ENCODE data around the gene WFDC10A. TPM values are rescaled to one million over a fixed set of nuclear protein-coding genes. Genes with fewer than 3 reads are reported as not detected.

WFDC10A gene
- total and polyA plus RNA-seq, 2 experiments from 2014 or later: not detected

GRCh38 chr20:45595235-45595634, 34.3 kb upstream of the WFDC10A start:
- in situ Hi-C loops (cut with MboI): no loop called here
- TF ChIP-seq EZH2phosphoT487 (IDR thresholded peaks at IDR 0.05; ENCODE audit: insufficient read depth, low read depth) (no peak), EZH2 (IDR thresholded peaks at IDR 0.05; ENCODE audit: insufficient read depth, poor library complexity, severe bottlenecking) (no peak)
- H3K36me3 ChIP-seq (ENCODE audit: low read depth): no peaks in the 10 kb centered on the region
- no peaks in the 10 kb centered on the region for H3K4me1 ChIP-seq (ENCODE audit: insufficient read depth)
- H3F3A ChIP-seq (ENCODE audit: insufficient read depth): no peaks in the 10 kb centered on the region
- no peak overlapping the region for H3K4me2 ChIP-seq (ENCODE audit: unreplicated experiment)
- H3K9ac ChIP-seq: no peak overlapping the region
- no peaks in the 10 kb centered on the region; the same call in 1 of the 2 replicates for H3K27me3 ChIP-seq (replicated peaks; ENCODE audit: insufficient read depth)
- H3K9me3 ChIP-seq (ENCODE audit: low read depth): no peaks in the 10 kb centered on the region
- H3K9me2 ChIP-seq (ENCODE audit: insufficient read depth): no peaks in the 10 kb centered on the region
- no peaks in the 10 kb centered on the region for H3K79me2 ChIP-seq (ENCODE audit: insufficient read depth)
- WGBS, 2 experiments (ENCODE audit: low coverage in 1 of 2, low lambda C conversion rate in 2 of 2, missing lambda C conversion rate in 2 of 2): 0% methylated on average over 1 of the region's 1 CpG
- no peak overlapping the region for H3K4me3 ChIP-seq
- no peak overlapping the region for H2AFZ ChIP-seq
- H4K20me1 ChIP-seq (ENCODE audit: insufficient read depth): no peaks in the 10 kb centered on the region
- DNase-seq: no peak
- no peak overlapping the region for H3K27ac ChIP-seq

GRCh38 chr20:45607810-45608209, 21.7 kb upstream of the WFDC10A start:
- 50 to 56% methylated on average over 1 of the region's 1 CpG for WGBS, 2 experiments (ENCODE audit: low coverage in 1 of 2, low lambda C conversion rate in 2 of 2, missing lambda C conversion rate in 2 of 2)

GRCh38 chr20:45611054-45611453, 18.5 kb upstream of the WFDC10A start:
- Histone ChIP-seq H3K27ac (peak overlapping the region; percentile 51), H3K4me1 (ENCODE audit: insufficient read depth) (peaks cover 19% of the 10 kb centered on the region), H3K9me3 (ENCODE audit: low read depth) (no peaks in the 10 kb centered on the region), H3K9me2 (ENCODE audit: insufficient read depth) (no peaks in the 10 kb centered on the region), H3K27me3 (replicated peaks; ENCODE audit: insufficient read depth) (no peaks in the 10 kb centered on the region), H3K9ac (no peak overlapping the region), H3K4me2 (ENCODE audit: unreplicated experiment) (peak overlapping the region; percentile 33), H2AFZ (peak overlapping the region; percentile 68), H3K4me3 (peak overlapping the region; percentile 25), H3F3A (ENCODE audit: insufficient read depth) (peaks cover 22% of the 10 kb centered on the region), H4K20me1 (ENCODE audit: insufficient read depth) (no peaks in the 10 kb centered on the region), H3K36me3 (ENCODE audit: low read depth) (no peaks in the 10 kb centered on the region), H3K79me2 (ENCODE audit: insufficient read depth) (no peaks in the 10 kb centered on the region)
- 8 to 23% methylated on average over 4 of the region's 4 CpGs for WGBS, 2 experiments (ENCODE audit: low coverage in 1 of 2, low lambda C conversion rate in 2 of 2, missing lambda C conversion rate in 2 of 2)
- DNase-seq: peak; percentile 88
- in situ Hi-C loops (cut with MboI): no loop called here
- TF ChIP-seq EZH2phosphoT487 (IDR thresholded peaks at IDR 0.05; ENCODE audit: insufficient read depth, low read depth): no peak
- no peak for TF ChIP-seq EZH2 (IDR thresholded peaks at IDR 0.05; ENCODE audit: insufficient read depth, poor library complexity, severe bottlenecking)

More at GRCh38 chr20:45607810-45608209, 21.7 kb upstream of the WFDC10A start:
- no peak for TF ChIP-seq EZH2 (IDR thresholded peaks at IDR 0.05; ENCODE audit: insufficient read depth, poor library complexity, severe bottlenecking)
- TF ChIP-seq EZH2phosphoT487 (IDR thresholded peaks at IDR 0.05; ENCODE audit: insufficient read depth, low read depth): no peak
- Histone ChIP-seq H3K9ac (no peak overlapping the region), H3K27me3 (replicated peaks; ENCODE audit: insufficient read depth) (no peaks in the 10 kb centered on the region), H4K20me1 (ENCODE audit: insufficient read depth) (no peaks in the 10 kb centered on the region), H3K9me3 (ENCODE audit: low read depth) (peaks cover 4% of the 10 kb centered on the region), H3K79me2 (ENCODE audit: insufficient read depth) (no peaks in the 10 kb centered on the region), H3K4me3 (no peak overlapping the region), H2AFZ (no peak overlapping the region), H3K27ac (no peak overlapping the region), H3K9me2 (ENCODE audit: insufficient read depth) (no peaks in the 10 kb centered on the region), H3K4me2 (ENCODE audit: unreplicated experiment) (no peak overlapping the region), H3K4me1 (ENCODE audit: insufficient read depth) (peaks cover 19% of the 10 kb centered on the region), H3F3A (ENCODE audit: insufficient read depth) (peaks cover 22% of the 10 kb centered on the region), H3K36me3 (ENCODE audit: low read depth) (no peaks in the 10 kb centered on the region)
- DNase-seq: no peak
- in situ Hi-C loops (cut with MboI): no loop called here

- no peak overlapping the region for H3K27ac ChIP-seq
- peaks cover 19% of the 10 kb centered on the region for H3K4me1 ChIP-seq (ENCODE audit: insufficient read depth)
- H3K4me2 ChIP-seq (ENCODE audit: unreplicated experiment): no peak overlapping the region
- no peaks in the 10 kb centered on the region for H3K79me2 ChIP-seq (ENCODE audit: insufficient read depth)
- H3F3A ChIP-seq (ENCODE audit: insufficient read depth): peaks cover 22% of the 10 kb centered on the region
- H4K20me1 ChIP-seq (ENCODE audit: insufficient read depth): no peaks in the 10 kb centered on the region
- no peak for DNase-seq
- H3K9me2 ChIP-seq (ENCODE audit: insufficient read depth): no peaks in the 10 kb centered on the region
- no peak overlapping the region for H3K9ac ChIP-seq
- in situ Hi-C loops (cut with MboI): no loop called here
- H3K4me3 ChIP-seq: no peak overlapping the region
- no peak for TF ChIP-seq EZH2 (IDR thresholded peaks at IDR 0.05; ENCODE audit: insufficient read depth, poor library complexity, severe bottlenecking)
- no peak for TF ChIP-seq EZH2phosphoT487 (IDR thresholded peaks at IDR 0.05; ENCODE audit: insufficient read depth, low read depth)
- H3K36me3 ChIP-seq (ENCODE audit: low read depth): no peaks in the 10 kb centered on the region
- H2AFZ ChIP-seq: no peak overlapping the region
- no peaks in the 10 kb centered on the region for H3K9me3 ChIP-seq (ENCODE audit: low read depth)
- H3K27me3 ChIP-seq (replicated peaks; ENCODE audit: insufficient read depth): no peaks in the 10 kb centered on the region
These were observed 17.2 kb upstream of the WFDC10A start for GRCh38 chr20:45612314-45612713.

- DNase-seq: no peak
- Histone ChIP-seq H3F3A (ENCODE audit: insufficient read depth) (no peaks in the 10 kb centered on the region), H3K9me2 (ENCODE audit: insufficient read depth) (no peaks in the 10 kb centered on the region), H3K36me3 (ENCODE audit: low read depth) (no peaks in the 10 kb centered on the region), H3K27ac (no peak overlapping the region), H4K20me1 (ENCODE audit: insufficient read depth) (no peaks in the 10 kb centered on the region), H3K9me3 (ENCODE audit: low read depth) (no peaks in the 10 kb centered on the region), H3K9ac (no peak overlapping the region), H2AFZ (no peak overlapping the region), H3K27me3 (replicated peaks; ENCODE audit: insufficient read depth) (no peaks in the 10 kb centered on the region), H3K79me2 (ENCODE audit: insufficient read depth) (no peaks in the 10 kb centered on the region), H3K4me1 (ENCODE audit: insufficient read depth) (no peaks in the 10 kb centered on the region), H3K4me2 (ENCODE audit: unreplicated experiment) (no peak overlapping the region), H3K4me3 (no peak overlapping the region)
- no peak for TF ChIP-seq EZH2phosphoT487 (IDR thresholded peaks at IDR 0.05; ENCODE audit: insufficient read depth, low read depth)
- TF ChIP-seq EZH2 (IDR thresholded peaks at IDR 0.05; ENCODE audit: insufficient read depth, poor library complexity, severe bottlenecking): no peak
- 76 to 88% methylated on average over 2 of the region's 2 CpGs for WGBS, 2 experiments (ENCODE audit: low coverage in 1 of 2, low lambda C conversion rate in 2 of 2, missing lambda C conversion rate in 2 of 2)
- in situ Hi-C loops (cut with MboI): no loop called here
These were observed 11.9 kb upstream of the WFDC10A start for GRCh38 chr20:45617591-45617990.
